K562 (cell line): Measurements from ENCODE around the gene TACC3. TPM values are rescaled to one million over a fixed set of nuclear protein-coding genes. Genes with fewer than 3 reads are reported as not detected.

Experiments
- CEBPG ChIP-seq, 3 experiments: fragments of 200-800 bp in 1 of 3; sonication (Bioruptor generic) in 1 of 3; sonication (generic) in 1 of 3; formaldehyde crosslinking in 1 of 3; IDR thresholded peaks in 2 of 3; conservative IDR thresholded peaks in 1 of 3; 2 replicates each; pipeline versions ENCODE4 v1.6.1 to v1.8.0; 2016 to 2022; ENCODE audit warnings: missing compliant biosample characterization in 2 of 3, missing genetic modification characterization in 2 of 3, mild to moderate bottlenecking in 1 of 3, missing genetic modification reagents in 1 of 3
- CHCHD3 ChIP-seq: fragments of 250-450 bp; sonication (Bioruptor Pico); IDR thresholded peaks from 2 replicates; pipeline ENCODE4 v2.1.2; 2022; ENCODE audit warnings: mild to moderate bottlenecking
- E2F1 ChIP-seq: sonication (generic); formaldehyde crosslinking; IDR thresholded peaks from 2 replicates; pipeline ENCODE4 v1.8.1; 2023; ENCODE audit warnings: mild to moderate bottlenecking, missing genetic modification reagents, moderate library complexity
- ELK3 ChIP-seq: fragments of 450-650 bp; formaldehyde crosslinking; IDR thresholded peaks from 2 replicates; pipeline ENCODE4 v1.4.0; 2020; ENCODE audit warnings: mild to moderate bottlenecking
- HDGF ChIP-seq: fragments of 450-650 bp; IDR thresholded peaks from 2 replicates; pipeline ENCODE4 v1.6.1; 2016
- KLF10 ChIP-seq: fragments of 250-450 bp; sonication (Bioruptor Pico); IDR thresholded peaks from 2 replicates; pipeline ENCODE4 v1.6.1; 2021; ENCODE audit warnings: matching md5 sums
- MGA ChIP-seq: fragments of 450-650 bp; IDR thresholded peaks from 2 replicates; pipeline ENCODE4 v1.6.1; 2016; ENCODE audit warnings: mild to moderate bottlenecking, moderate library complexity
- NFRKB ChIP-seq: fragments of 450-650 bp; IDR thresholded peaks from 2 replicates; pipeline ENCODE4 v1.6.1; 2016; ENCODE audit warnings: low read depth
- SMAD2 ChIP-seq: fragments of 150-350 bp; IDR thresholded peaks from 2 replicates; pipeline ENCODE4 v1.6.1; 2014; ENCODE audit warnings: low read depth, mild to moderate bottlenecking, low read length
- TOE1 ChIP-seq, 2 experiments: fragments of 450-650 bp in 1 of 2; sonication (generic) in 1 of 2; formaldehyde crosslinking in 1 of 2; IDR thresholded peaks; 2 replicates each; pipeline versions ENCODE4 v1.7.1 to v1.8.0; 2016 to 2022; ENCODE audit warnings: borderline replicate concordance in 2 of 2, mild to moderate bottlenecking in 2 of 2, antibody characterized with exemption in 1 of 2, inconsistent platforms in 1 of 2, low read depth in 1 of 2, missing genetic modification reagents in 1 of 2, moderate library complexity in 1 of 2
- TSC22D4 ChIP-seq: fragments of 450-650 bp; IDR thresholded peaks from 2 replicates; pipeline ENCODE4 v1.6.1; 2016; ENCODE audit warnings: missing genetic modification characterization, missing biosample characterization, control low read depth
- ZNF695 ChIP-seq: fragments of 450-650 bp; formaldehyde crosslinking; IDR thresholded peaks from 2 replicates; pipeline ENCODE4 v1.4.0; 2020; ENCODE audit warnings: mild to moderate bottlenecking, moderate library complexity
- ZNF764 ChIP-seq: fragments of 250-450 bp; sonication (Bioruptor Pico); IDR thresholded peaks from 2 replicates; pipeline ENCODE4 v1.4.0; 2020; ENCODE audit warnings: low read depth, mild to moderate bottlenecking, moderate library complexity
- polyA plus RNA-seq, 8 experiments: library from polyadenylated mRNA; depleted of rRNA in 4 of 8; stranded (reverse) in 5 of 8; unstranded in 3 of 8; fragments of >200 nt; fragmentation: Nextera tagmentation in 2 of 8; fragmentation: Illumina TruSeq in 1 of 8; extraction: Ambion mirVana in 2 of 8; extraction: Trizol in 1 of 8; gene quantifications; 2 replicates each; pipeline versions ENCODE4 v1.2.1 to v1.2.3, GENCODE V29; 2011 to 2014; ENCODE audit warnings: inconsistent platforms in 1 of 8, missing spikeins in 1 of 8
- total RNA-seq, 7 experiments: library from RNA; depleted of rRNA in 6 of 7; stranded (reverse); fragments of >200 nt in 6 of 7; fragmentation: Illumina TruSeq in 2 of 7; extraction: Trizol in 2 of 7; gene quantifications; 2 replicates each; pipeline versions ENCODE4 v1.2.1 to v1.2.3, GENCODE V29; 2011 to 2021; ENCODE audit warnings: low replicate concordance in 1 of 7

Gene TACC3
- total and polyA plus RNA-seq, 9 of the 15 experiments (the other 6 are each of a cell fraction or from before 2014, with no cell fraction given) = 1.9 to 122 (median 55.6) TPM

GRCh38 chr4:1720163-1720983 lies 948 bp upstream of the TACC3 start (continued):
- TF ChIP-seq TSC22D4 (tag) (no peak), SMAD2 (no peak), NFRKB (no peak), ZNF764 (CRISPR knock-in tag) (no peak), ZNF695 (no peak), ELK3 (CRISPR knock-in tag) (no peak), CEBPG (CRISPR knock-in tag; IDR thresholded peaks at IDR 0.05) (no peak), CEBPG (tag; conservative IDR thresholded peaks at IDR 0.05 in 1 of 2, IDR thresholded peaks at IDR 0.05 in 1 of 2) (no peak), TOE1 (IDR thresholded peaks at IDR 0.05; ENCODE audit: borderline replicate concordance) (0 out of 2 replicates have a peak, but pooled peaks have one; percentile 46), TOE1 (CRISPR knock-in tag; IDR thresholded peaks at IDR 0.05; ENCODE audit: borderline replicate concordance, low read depth) (no peak), HDGF (peak; percentile 25; the same call in 1 of the 2 replicates), CHCHD3 (no peak), E2F1 (CRISPR knock-in tag) (peak; percentile 40; the same call in 1 of the 2 replicates), KLF10 (CRISPR knock-in tag) (no peak), MGA (peak; percentile 86)
